Right lobe of liver (tissue), 6 donors: Measurements from ENCODE around the gene DAPK2. TPM values are rescaled to one million over a fixed set of nuclear protein-coding genes. Genes with fewer than 3 reads are reported as not detected.

Source experiments
- ATAC-seq, 4 donors: fragments of 200-7000 bp; cut with Tn5 transposase; one replicate each; pipeline ENCODE4 v1.9.1; 2020; ENCODE audit warnings: mild to moderate bottlenecking in 4 of 4, moderate library complexity in 4 of 4
- DNase-seq, 3 donors: peaks; one replicate each; pipeline ENCODE4 v3.0.0-alpha.2; 2020
- H3K27ac ChIP-seq, 3 donors: fragments of 200-600 bp; one replicate each; pipeline ENCODE4 v1.8.0; 2022
- H3K27me3 ChIP-seq, 2 donors: fragments of 200-600 bp; one replicate each; pipeline ENCODE4 v1.8.0; 2022
- H3K36me3 ChIP-seq, 4 donors: fragments of 200-600 bp; sonication (generic) in 1 of 4; one replicate each; pipeline versions ENCODE4 v1.5.1 to v1.8.0; 2017 to 2022; ENCODE audit warnings: control low read depth in 1 of 4
- H3K4me1 ChIP-seq, 4 donors: fragments of 200-600 bp; sonication (generic) in 1 of 4; one replicate each; pipeline versions ENCODE4 v1.5.1 to v1.8.0; 2017 to 2022; ENCODE audit warnings: control low read depth in 1 of 4
- H3K4me3 ChIP-seq, 3 donors: fragments of 200-600 bp; one replicate each; pipeline ENCODE4 v1.8.0; 2022
- H3K9me3 ChIP-seq, 4 donors: fragments of 200-600 bp; sonication (generic) in 1 of 4; one replicate each; pipeline versions ENCODE4 v1.5.1 to v1.8.0; 2017 to 2022; ENCODE audit warnings: control low read depth in 1 of 4
- CTCF ChIP-seq, 4 donors: fragments of 200-600 bp in 3 of 4; fragments of 450-650 bp in 1 of 4; IDR thresholded peaks; one replicate each; pipeline versions ENCODE4 v1.5.1 to v1.8.0; 2016 to 2022; ENCODE audit warnings: antibody characterized with exemption in 4 of 4, mild to moderate bottlenecking in 2 of 4
- POLR2A ChIP-seq: fragments of 450-650 bp; IDR thresholded peaks from one replicate; pipeline ENCODE4 v1.6.1; 2017; ENCODE audit warnings: antibody characterized with exemption, mild to moderate bottlenecking
- WGBS: methylation state at CpG from one replicate; pipeline ENCODE4 v1.1.6; 2018; ENCODE audit warnings: low coverage, low lambda C conversion rate; ENCODE audit not compliant: insufficient coverage; ENCODE audit errors: missing lambda C conversion rate; 5-methylcytosine and 5-hydroxymethylcytosine counted together
- intact Hi-C, 2 donors: fragments of 100-400 bp; cut with DNase I; formaldehyde crosslinking; loops; one replicate each; pipeline versions ENCODE4 v1.11.2 to v1.14.1; 2022
- microRNA counts: library from miRNA; unstranded; fragments of <30 nt; microRNA quantifications from one replicate; lab custom pipeline; 2016
- microRNA-seq, 2 donors: library from miRNA; unstranded; fragments of <30 nt; microRNA quantifications; one replicate each; pipeline ENCODE4, GENCODE V29; 2019 to 2020
- small RNA-seq, 2 experiments: library from RNA; depleted of rRNA; stranded (forward); fragments of <200 nt; gene quantifications; one replicate each; pipeline ENCODE3, GENCODE V24; 2016
- total RNA-seq, 6 experiments: library from RNA; depleted of rRNA in 2 of 6; stranded (reverse); fragments of >200 nt in 2 of 6; fragmentation: NEBNext Ultra II Directional in 3 of 6; extraction: Animal tissue kit (Norgen Biotek cat#: 25700) in 3 of 6; gene quantifications; one replicate each; pipeline versions ENCODE4 v1.1.0 to v1.2.4, GENCODE V29; 2016 to 2023
- donor health status: DM: no; HTN: yes; CAD: no.
- donor health status: DM: no; HTN: no; CAD: no.
- donor health status: DM: no; HTN: no; CAD: no.
- donor health status: DM: no; HTN: yes; CAD: no.
- donor health status: DM: no; HTN: yes; CAD: no.

Gene DAPK2
- total RNA-seq, 6 experiments from 2014 or later: 1.5 to 11.5 (median 4.7) TPM

- TF ChIP-seq POLR2A (no peak), CTCF (IDR thresholded peaks at IDR 0.05) (no peak)
- H3K27ac ChIP-seq: no peak overlapping the region
- 55% methylated on average over 3 of the region's 3 CpGs for WGBS
- H3K9me3 ChIP-seq: no peaks in the 10 kb centered on the region
- no peaks in the 10 kb centered on the region for H3K27me3 ChIP-seq
- peaks cover 0 to 7% (median 0%) of the 10 kb centered on the region in 4 donors for H3K4me1 ChIP-seq
- no peak overlapping the region for H3K4me3 ChIP-seq
- peak in 2 of 4 donors; percentile 44 to 56 for ATAC-seq
- H3K36me3 ChIP-seq: no peaks in the 10 kb centered on the region
- intact Hi-C loops: no loop called here
- no peak for DNase-seq
Observed at GRCh38 chr15:63858881-63859280, 187.4 kb downstream of the DAPK2 start.

- TF ChIP-seq POLR2A (no peak), CTCF (IDR thresholded peaks at IDR 0.05) (no peak)
- no peaks in the 10 kb centered on the region for H3K9me3 ChIP-seq
- no peaks in the 10 kb centered on the region for H3K36me3 ChIP-seq
- H3K27ac ChIP-seq: no peak overlapping the region
- H3K27me3 ChIP-seq: no peaks in the 10 kb centered on the region
- 100% methylated on average over 3 of the region's 5 CpGs for WGBS
- H3K4me3 ChIP-seq: no peak overlapping the region
- no peak for DNase-seq
- intact Hi-C loops: no loop called here
- no peak for ATAC-seq
- H3K4me1 ChIP-seq: peaks cover 0 to 7% (median 0%) of the 10 kb centered on the region in 4 donors
Observed at GRCh38 chr15:63858448-63858847, 187.8 kb downstream of the DAPK2 start.

GRCh38 chr15:63857461-63857856, 188.8 kb downstream of the DAPK2 start:
- Histone ChIP-seq H3K4me1 (peaks cover 0 to 7% (median 0%) of the 10 kb centered on the region in 4 donors), H3K9me3 (no peaks in the 10 kb centered on the region), H3K27me3 (no peaks in the 10 kb centered on the region), H3K4me3 (no peak overlapping the region), H3K36me3 (no peaks in the 10 kb centered on the region), H3K27ac (no peak overlapping the region)
- ATAC-seq (no peak), DNase-seq (no peak)
- intact Hi-C loops: no loop called here
- WGBS: 86% methylated on average over 2 of the region's 3 CpGs
- TF ChIP-seq POLR2A: no peak

MicroRNA genes within 50 kb of the gene (microRNA counts, 767-probe panel; counts per million panel counts)
- microRNA hsa-miR-422a (lab: Ali Mortazavi, UCI): 237 counts per million

Small RNA genes within 50 kb of the gene (microRNA-seq; reads per million reads assigned to microRNA genes)
- gene MIR422A: 0 reads per million in 2 donors

Small RNA genes within 50 kb of the gene (small RNA-seq; reads per million reads assigned to genes)
- gene AC015914.2 (0 reads per million in 2 experiments), gene MIR422A (0 reads per million in 2 experiments)

Other genes with a start within 250 kb of the DAPK2 start
- 10 to 100 TPM; 35.1 to 46.2 (median 38.0) TPM for gene HERC1, start 212.5 kb downstream of the DAPK2 start, total RNA-seq
- gene CIAO2A, start 47.4 kb upstream of the DAPK2 start, total RNA-seq: 100 to 1,000 TPM in 4 of 6 experiments, 10 to 100 TPM in 2; 84.2 to 186 (median 126) TPM
- 10 to 100 TPM; 40.7 to 71.1 (median 59.8) TPM for gene SNX1, start 49.5 kb upstream of the DAPK2 start, total RNA-seq
- gene SNX22, start 105.2 kb upstream of the DAPK2 start, total RNA-seq: 1 to 10 TPM in 5 of 6 experiments, under 1 TPM in 1; 0.43 to 4.2 (median 1.6) TPM
- gene PPIB, start 116.5 kb upstream of the DAPK2 start, total RNA-seq: 100 to 1,000 TPM; 276 to 535 (median 474) TPM